Measurements from ENCODE around the gene MED12L.

DNA sequence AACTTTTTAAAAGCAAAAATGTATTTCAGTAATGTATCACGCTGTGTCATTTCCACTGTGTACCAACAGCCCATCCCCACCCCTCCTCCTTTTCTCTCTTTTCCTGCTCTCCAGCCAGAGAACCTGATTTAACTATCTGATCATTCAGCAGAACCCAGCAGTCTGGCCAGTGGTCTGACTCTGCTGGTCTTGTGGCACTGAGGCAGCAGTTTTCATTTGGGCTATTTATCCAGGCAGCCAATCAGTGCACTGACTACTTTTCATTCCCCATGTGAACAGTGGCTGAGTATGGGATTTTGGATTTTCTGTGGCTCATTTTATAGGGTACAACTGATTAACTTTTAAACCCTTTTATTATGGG, 61.2 kb downstream of the MED12L start:
- TF ChIP-seq, protein P1, sequence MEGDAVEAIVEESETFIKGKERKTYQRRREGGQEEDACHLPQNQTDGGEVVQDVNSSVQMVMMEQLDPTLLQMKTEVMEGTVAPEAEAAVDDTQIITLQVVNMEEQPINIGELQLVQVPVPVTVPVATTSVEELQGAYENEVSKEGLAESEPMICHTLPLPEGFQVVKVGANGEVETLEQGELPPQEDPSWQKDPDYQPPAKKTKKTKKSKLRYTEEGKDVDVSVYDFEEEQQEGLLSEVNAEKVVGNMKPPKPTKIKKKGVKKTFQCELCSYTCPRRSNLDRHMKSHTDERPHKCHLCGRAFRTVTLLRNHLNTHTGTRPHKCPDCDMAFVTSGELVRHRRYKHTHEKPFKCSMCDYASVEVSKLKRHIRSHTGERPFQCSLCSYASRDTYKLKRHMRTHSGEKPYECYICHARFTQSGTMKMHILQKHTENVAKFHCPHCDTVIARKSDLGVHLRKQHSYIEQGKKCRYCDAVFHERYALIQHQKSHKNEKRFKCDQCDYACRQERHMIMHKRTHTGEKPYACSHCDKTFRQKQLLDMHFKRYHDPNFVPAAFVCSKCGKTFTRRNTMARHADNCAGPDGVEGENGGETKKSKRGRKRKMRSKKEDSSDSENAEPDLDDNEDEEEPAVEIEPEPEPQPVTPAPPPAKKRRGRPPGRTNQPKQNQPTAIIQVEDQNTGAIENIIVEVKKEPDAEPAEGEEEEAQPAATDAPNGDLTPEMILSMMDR (IDR thresholded peaks at IDR 0.05; ENCODE audit: low read length): no peak
- no peak for TF ChIP-seq EZH2 (IDR thresholded peaks at IDR 0.05; ENCODE audit: borderline replicate concordance, low read length)
